H1 (cell line): Measurements from ENCODE around the gene HLA-DPA1. TPM values are rescaled to one million over a fixed set of nuclear protein-coding genes. Genes with fewer than 3 reads are reported as not detected.

ENCODE experiments used
- CTCF ChIA-PET: fragments of 300-600 bp; sonication (Branson Sonifier 250); formaldehyde crosslinking; loops from one replicate; lab custom pipeline; 2021; ENCODE audit not compliant: partially characterized antibody; lab: Charles Lee
- POLR2A ChIA-PET: fragments of 300-600 bp; sonication (Branson Sonifier 250); formaldehyde crosslinking; loops from one replicate; lab custom pipeline; 2021; ENCODE audit warnings: inconsistent platforms; ENCODE audit not compliant: partially characterized antibody; lab: Charles Lee
- DNase-seq, 2 experiments: peaks; one replicate each; pipeline versions ENCODE4 v3.0.0 to v3.0.0-alpha.2; 2010 to 2022; ENCODE audit warnings: low spot score in 2 of 2, low read depth in 1 of 2, mixed read lengths in 1 of 2
- FAIRE-seq: peaks from 2 replicates; lab custom pipeline; 2011; peaks lifted over from hg19 to GRCh38; lab: Jason Lieb, UNC
- H2AFZ ChIP-seq: 2 replicates; pipeline ENCODE4 v1.8.1; 2012; ENCODE audit warnings: low read length, inconsistent platforms
- H2AK5ac ChIP-seq: 2 replicates; pipeline ENCODE4 v1.6.1; 2013; ENCODE audit warnings: low read depth, low read length
- H2BK120ac ChIP-seq: replicated peaks from 2 replicates; pipeline ENCODE3; 2013; ENCODE audit warnings: low read depth, low read length, inconsistent platforms
- H2BK12ac ChIP-seq: 2 replicates; pipeline ENCODE4 v1.6.1; 2013; ENCODE audit warnings: low read depth, low read length
- H2BK15ac ChIP-seq: 2 replicates; pipeline ENCODE4 v1.6.1; 2013; ENCODE audit warnings: low read length
- H2BK20ac ChIP-seq: 2 replicates; pipeline ENCODE4 v1.6.1; 2013; ENCODE audit warnings: low read length
- H2BK5ac ChIP-seq: 2 replicates; pipeline ENCODE4 v1.6.1; 2013; ENCODE audit warnings: low read depth, low read length
- H3K14ac ChIP-seq: 2 replicates; pipeline ENCODE4 v1.6.1; 2013; ENCODE audit warnings: inconsistent platforms; ENCODE audit not compliant: insufficient read length
- H3K18ac ChIP-seq: 2 replicates; pipeline ENCODE4 v1.6.1; 2013; ENCODE audit warnings: low read length; ENCODE audit errors: extremely low read depth
- H3K23ac ChIP-seq: 2 replicates; pipeline ENCODE4 v1.6.1; 2013; ENCODE audit warnings: inconsistent platforms; ENCODE audit not compliant: insufficient read length
- H3K23me2 ChIP-seq: 2 replicates; pipeline ENCODE4 v1.6.1; 2013; ENCODE audit warnings: low read depth, low read length
- H3K27ac ChIP-seq: 2 replicates; pipeline ENCODE4 v1.6.1; 2011; ENCODE audit warnings: low read depth, low read length, inconsistent platforms
- H3K27me3 ChIP-seq, 4 experiments: replicated peaks in 1 of 4; 1 replicate in 1 of 4; 2 replicates in 3 of 4; pipeline versions ENCODE4 v1.6.1 to v1.8.1; 2011 to 2013; ENCODE audit warnings: low read length in 3 of 4, mild to moderate bottlenecking in 3 of 4, inconsistent platforms in 2 of 4, mixed read lengths in 2 of 4, moderate library complexity in 1 of 4; ENCODE audit not compliant: control insufficient read depth in 3 of 4, insufficient read depth in 3 of 4; ENCODE audit errors: extremely low read depth in 1 of 4
- H3K36me3 ChIP-seq, 4 experiments: 2 replicates each; pipeline versions ENCODE4 v1.6.1 to v1.8.1; 2011 to 2013; ENCODE audit warnings: mild to moderate bottlenecking in 4 of 4, low read length in 3 of 4, moderate library complexity in 2 of 4, control low read depth in 1 of 4, inconsistent platforms in 1 of 4; ENCODE audit not compliant: insufficient read depth in 4 of 4, control insufficient read depth in 2 of 4
- H3K4ac ChIP-seq: replicated peaks from 2 replicates; pipeline ENCODE3; 2013; ENCODE audit warnings: low read length, low read depth, mixed read lengths, inconsistent platforms; ENCODE audit not compliant: insufficient read length
- H3K4me1 ChIP-seq, 4 experiments: replicated peaks in 1 of 4; 1 replicate in 1 of 4; 2 replicates in 3 of 4; pipeline versions ENCODE4 v1.6.1 to v1.8.1; 2011 to 2013; ENCODE audit warnings: low read length in 3 of 4, inconsistent platforms in 2 of 4, mixed read lengths in 1 of 4; ENCODE audit not compliant: insufficient read depth in 4 of 4, control insufficient read depth in 3 of 4
- H3K4me2 ChIP-seq, 2 experiments: 2 replicates each; pipeline versions ENCODE4 v1.6.1 to v1.8.1; 2011 to 2013; ENCODE audit warnings: low read depth in 2 of 2, low read length in 2 of 2, control low read depth in 1 of 2, inconsistent platforms in 1 of 2, mild to moderate bottlenecking in 1 of 2; ENCODE audit not compliant: insufficient read depth in 1 of 2
- H3K4me3 ChIP-seq, 4 experiments: fragments of 200-600, 300-600 bp in 1 of 4; sonication (generic), shearing (Covaris generic), sonication (Bioruptor Twin) in 1 of 4; 2 replicates each; pipeline versions ENCODE4 v1.5.1 to v1.8.1; 2011 to 2016; ENCODE audit warnings: low read length in 4 of 4, low read depth in 3 of 4, control low read depth in 2 of 4, inconsistent platforms in 2 of 4, mild to moderate bottlenecking in 2 of 4, mixed read lengths in 1 of 4, moderate library complexity in 1 of 4; ENCODE audit not compliant: insufficient read depth in 2 of 4; ENCODE audit errors: extremely low read depth in 1 of 4
- H3K56ac ChIP-seq: replicated peaks from 2 replicates; pipeline ENCODE3; 2013; ENCODE audit warnings: low read depth, mild to moderate bottlenecking, mixed read lengths, low read length, inconsistent platforms; ENCODE audit not compliant: insufficient read length
- H3K79me1 ChIP-seq: 2 replicates; pipeline ENCODE4 v1.6.1; 2013; ENCODE audit warnings: low read depth, low read length, control low read depth
- H3K79me2 ChIP-seq, 2 experiments: 2 replicates each; pipeline versions ENCODE4 v1.6.1 to v1.8.1; 2012 to 2013; ENCODE audit warnings: low read length in 2 of 2, mild to moderate bottlenecking in 2 of 2, inconsistent platforms in 1 of 2; ENCODE audit not compliant: insufficient read depth in 2 of 2, control insufficient read depth in 1 of 2
- H3K9ac ChIP-seq, 4 experiments: replicated peaks in 1 of 4; 1 replicate in 1 of 4; 2 replicates in 3 of 4; pipeline versions ENCODE4 v1.6.1 to v1.8.1; 2011 to 2013; ENCODE audit warnings: low read depth in 3 of 4, low read length in 3 of 4, control low read depth in 2 of 4, mild to moderate bottlenecking in 2 of 4, moderate library complexity in 2 of 4, inconsistent platforms in 1 of 4; ENCODE audit errors: extremely low read depth in 1 of 4
- H3K9me3 ChIP-seq, 2 experiments: 2 replicates each; pipeline versions ENCODE4 v1.6.1 to v1.8.1; 2012 to 2013; ENCODE audit warnings: mild to moderate bottlenecking in 2 of 2, moderate library complexity in 2 of 2, control low read depth in 1 of 2, inconsistent platforms in 1 of 2, low read depth in 1 of 2, low read length in 1 of 2, mixed read lengths in 1 of 2; ENCODE audit not compliant: insufficient read depth in 2 of 2
- H4K20me1 ChIP-seq, 2 experiments: replicated peaks in 1 of 2; 2 replicates each; pipeline versions ENCODE3 to v1.8.1; 2011 to 2013; ENCODE audit warnings: inconsistent platforms in 2 of 2, low read length in 2 of 2, mild to moderate bottlenecking in 1 of 2; ENCODE audit not compliant: insufficient read depth in 2 of 2, control insufficient read depth in 1 of 2
- H4K5ac ChIP-seq: 2 replicates; pipeline ENCODE4 v1.6.1; 2013; ENCODE audit warnings: low read length, low read depth, mixed read lengths, inconsistent platforms; ENCODE audit not compliant: insufficient read length
- H4K8ac ChIP-seq: 2 replicates; pipeline ENCODE4 v1.8.0; 2013; ENCODE audit warnings: mild to moderate bottlenecking, moderate library complexity, low read length, inconsistent platforms; ENCODE audit not compliant: insufficient read depth; ENCODE audit errors: extremely low read depth
- H4K91ac ChIP-seq: replicated peaks from 2 replicates; pipeline ENCODE3; 2013; ENCODE audit warnings: low read length, mixed read lengths, inconsistent platforms; ENCODE audit not compliant: insufficient read length
- BRCA1 ChIP-seq: IDR thresholded peaks from 2 replicates; pipeline ENCODE4 v1.6.1; 2012; ENCODE audit warnings: low read depth, low read length, improper control_type of control experiment
- CTBP2 ChIP-seq: IDR thresholded peaks from 2 replicates; pipeline ENCODE4 v1.7.0; 2011; ENCODE audit warnings: borderline replicate concordance, mild to moderate bottlenecking, moderate library complexity, mixed read lengths, low read length; ENCODE audit not compliant: insufficient read depth, insufficient read length
- RAD21 ChIP-seq, 2 experiments: IDR thresholded peaks in 1 of 2; conservative IDR thresholded peaks in 1 of 2; 2 replicates each; pipeline ENCODE4 v1.6.1; 2011; ENCODE audit warnings: low read depth in 2 of 2, low read length in 2 of 2, improper control_type of control experiment in 1 of 2, inconsistent platforms in 1 of 2, mild to moderate bottlenecking in 1 of 2, moderate library complexity in 1 of 2
- RFX5 ChIP-seq: IDR thresholded peaks from 2 replicates; pipeline ENCODE4 v1.6.1; 2011; ENCODE audit warnings: low read depth, low read length, improper control_type of control experiment, borderline replicate concordance
- SAP30 ChIP-seq: fragments of 300-600 bp; sonication (generic); IDR thresholded peaks from 2 replicates; pipeline ENCODE4 v1.7.1; 2012; ENCODE audit warnings: low read length, moderate library complexity, mild to moderate bottlenecking, inconsistent platforms; ENCODE audit not compliant: insufficient read depth, insufficient replicate concordance
- SIX5 ChIP-seq: IDR thresholded peaks from 2 replicates; pipeline ENCODE4 v1.6.1; 2011; ENCODE audit warnings: mild to moderate bottlenecking, low read depth, low read length
- TAF1 ChIP-seq: IDR thresholded peaks from 2 replicates; pipeline ENCODE4 v1.6.1; 2011; ENCODE audit warnings: mild to moderate bottlenecking, low read depth, low read length
- WGBS, 2 experiments: shearing (Covaris generic) in 1 of 2; methylation state at CpG; one replicate each; pipeline versions ENCODE4 v1.1.6 to v1.1.7; 2013 to 2015; ENCODE audit warnings: low lambda C conversion rate in 2 of 2, mixed read lengths in 2 of 2, inconsistent platforms in 1 of 2, low coverage in 1 of 2, missing lambda C conversion rate in 1 of 2; ENCODE audit not compliant: insufficient replicate concordance in 2 of 2, insufficient coverage in 1 of 2, insufficient read length in 1 of 2; ENCODE audit errors: extremely low coverage in 1 of 2, missing lambda C conversion rate in 1 of 2; 5-methylcytosine and 5-hydroxymethylcytosine counted together
- polyA plus RNA-seq, 7 experiments: library from polyadenylated mRNA; depleted of rRNA in 3 of 7; stranded (reverse) in 5 of 7; unstranded in 2 of 7; fragments of >200 nt in 5 of 7; fragments of 200-250 nt in 2 of 7; gene quantifications; 1 replicate in 5 of 7; 2 replicates in 1 of 7; 4 replicates in 1 of 7; pipeline versions ENCODE4 v1.2.1 to v1.2.3, GENCODE V29; 2011 to 2013; ENCODE audit warnings: missing spikeins in 2 of 7, mixed read lengths in 2 of 7
- total RNA-seq: library from RNA; stranded (reverse); fragmentation: NEBNext Ultra II Directional; extraction: Animal tissue kit (Norgen Biotek cat#: 25700); gene quantifications from 2 replicates; pipeline ENCODE4 v1.2.1, GENCODE V29; 2021
- TF ChIP-seq, protein P1 (sequence below): IDR thresholded peaks from 2 replicates; pipeline ENCODE4 v1.6.1; 2011; ENCODE audit warnings: low read depth, mild to moderate bottlenecking, low read length; ENCODE audit not compliant: insufficient read depth

The HLA-DPA1 gene
- total and polyA plus RNA-seq, 2 of the 8 experiments (the other 6 are each of a cell fraction or from before 2014, with no cell fraction given): 6.2 to 13.1 TPM

DNA sequence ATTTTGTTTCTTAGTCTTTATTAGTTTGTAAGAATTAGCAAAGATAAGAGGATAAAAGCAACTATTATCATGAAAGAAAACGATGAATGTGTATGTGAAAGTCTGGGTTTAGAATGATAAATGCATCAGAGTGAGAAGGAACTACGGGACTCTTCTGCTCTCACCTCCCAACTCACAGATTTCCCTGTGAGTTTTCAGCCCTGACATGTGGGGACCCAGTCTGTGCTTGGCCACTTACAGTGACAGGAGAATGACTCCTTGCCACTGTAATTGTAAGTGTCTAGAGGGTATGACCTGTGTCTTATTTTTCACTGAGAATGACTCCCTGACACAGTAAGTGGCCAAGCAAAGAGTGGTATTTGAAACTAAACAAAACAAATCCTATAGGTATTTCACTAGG, 2.5 kb downstream of the HLA-DPA1 start:
- no peak overlapping the region for H4K91ac ChIP-seq
- no peaks in the 10 kb centered on the region for H4K20me1 ChIP-seq
- no peak overlapping the region for H4K5ac ChIP-seq
- H3K79me1 ChIP-seq: no peaks in the 10 kb centered on the region
- no peak overlapping the region for H2BK15ac ChIP-seq
- H3K4me1 ChIP-seq: no peaks in the 10 kb centered on the region; a peak in 1 of 7 replicates
- POLR2A ChIA-PET: no interaction called here
- DNase-seq (no peak), FAIRE-seq (no peak)
- H3K9ac ChIP-seq: no peak overlapping the region
- no peaks in the 10 kb centered on the region for H3K23me2 ChIP-seq
- no peak overlapping the region for H2AFZ ChIP-seq
- no peak overlapping the region for H2AK5ac ChIP-seq
- H2BK12ac ChIP-seq: no peak overlapping the region
- WGBS, 2 experiments: 78% methylated on average over 2 of the region's 2 CpGs; no CpG with 5 or more reads in 1 of the 2 experiments
- H3K23ac ChIP-seq: no peak overlapping the region
- H2BK120ac ChIP-seq: no peak overlapping the region
- H3K36me3 ChIP-seq: no peaks in the 10 kb centered on the region
- H3K14ac ChIP-seq: no peak overlapping the region
- no peaks in the 10 kb centered on the region for H3K9me3 ChIP-seq
- H4K8ac ChIP-seq: no peak overlapping the region
- no peak overlapping the region for H3K27ac ChIP-seq
- no peaks in the 10 kb centered on the region for H3K79me2 ChIP-seq
- CTCF ChIA-PET: no interaction called here
- no peak overlapping the region for H2BK5ac ChIP-seq
- H3K27me3 ChIP-seq: no peaks in the 10 kb centered on the region
- H2BK20ac ChIP-seq: no peak overlapping the region
- no peak overlapping the region for H3K4me3 ChIP-seq
- no peak overlapping the region for H3K56ac ChIP-seq
- H3K4me2 ChIP-seq: no peak overlapping the region
- no peak overlapping the region for H3K4ac ChIP-seq
- H3K18ac ChIP-seq: no peak overlapping the region
- TF ChIP-seq RAD21 (IDR thresholded peaks at IDR 0.05 in 1 of 2, conservative IDR thresholded peaks at IDR 0.05 in 1 of 2; ENCODE audit: low read depth in 2 of 2, low read length in 2 of 2) (no peak), TAF1 (no peak), SAP30 (no peak), CTBP2 (no peak), BRCA1 (no peak), SIX5 (no peak), RFX5 (no peak)
- TF ChIP-seq, protein P1, sequence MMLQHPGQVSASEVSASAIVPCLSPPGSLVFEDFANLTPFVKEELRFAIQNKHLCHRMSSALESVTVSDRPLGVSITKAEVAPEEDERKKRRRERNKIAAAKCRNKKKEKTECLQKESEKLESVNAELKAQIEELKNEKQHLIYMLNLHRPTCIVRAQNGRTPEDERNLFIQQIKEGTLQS: no peak
